Measurements from ENCODE around the gene FLII. TPM values are rescaled to one million over a fixed set of nuclear protein-coding genes. Genes with fewer than 3 reads are reported as not detected.

The FLII gene
- total RNA-seq, 1 experiment from 2014 or later: 309 TPM

DNA sequence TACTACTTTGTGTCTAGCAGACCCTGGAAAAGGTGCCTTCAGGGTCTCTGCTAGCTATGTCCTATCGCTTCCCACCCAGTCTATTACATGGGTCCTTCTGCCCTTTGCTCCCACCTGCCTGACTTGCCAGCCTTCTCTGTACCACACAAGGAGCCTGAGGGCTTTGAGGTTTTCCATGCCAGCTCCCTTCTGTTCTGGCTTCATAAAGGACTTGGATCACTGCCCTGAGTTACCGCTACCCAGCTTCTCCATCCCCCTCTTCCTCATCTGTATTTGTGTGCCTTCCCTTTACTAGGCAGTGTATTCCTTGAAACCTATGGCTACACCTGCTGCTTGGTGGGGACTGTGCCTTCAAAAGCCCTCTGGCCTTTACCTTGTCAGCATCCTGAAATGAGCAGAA, 52.7 kb downstream of the FLII start (continued):
- TF ChIP-seq GABPB1 (CRISPR knock-in tag; IDR thresholded peaks at IDR 0.05): no peak
- no peak for TF ChIP-seq RELA (CRISPR knock-in tag; IDR thresholded peaks at IDR 0.05; ENCODE audit: borderline replicate concordance)

GRCh38 chr17:18203308-18203707, 55.2 kb downstream of the FLII start:
- no peaks in the 10 kb centered on the region for H3K27me3 Mint-ChIP-seq (ENCODE audit: low read depth)
- ChIA-PET POLR2A (no interaction called here), CTCF (interaction anchor here (1.4 to 2.5 kb wide), 3 partner anchors 14 to 63 kb away, joined by 6 to 16 read pairs (median 10); partner anchors contain the start of gene ALKBH5)
- no peak for DNase-seq (ENCODE audit: low spot score)
- ATAC-seq: peak; percentile 24; the same call in 1 of the 2 replicates
- H3K4me1 Mint-ChIP-seq: peaks cover 7% of the 10 kb centered on the region; the same call in 1 of the 2 replicates
- H3K9me3 Mint-ChIP-seq: no peaks in the 10 kb centered on the region
- no peak overlapping the region for H3K4me3 Mint-ChIP-seq
- TF ChIP-seq ZNF423 (CRISPR knock-in tag; IDR thresholded peaks at IDR 0.05) (peak; percentile 45; the same call in 1 of the 2 replicates), OVOL2 (CRISPR knock-in tag; IDR thresholded peaks at IDR 0.05; ENCODE audit: borderline replicate concordance) (no peak), NR3C1 (CRISPR knock-in tag; conservative IDR thresholded peaks at IDR 0.05; ENCODE audit: low read depth) (no peak)
- TF ChIP-seq, protein P1, sequence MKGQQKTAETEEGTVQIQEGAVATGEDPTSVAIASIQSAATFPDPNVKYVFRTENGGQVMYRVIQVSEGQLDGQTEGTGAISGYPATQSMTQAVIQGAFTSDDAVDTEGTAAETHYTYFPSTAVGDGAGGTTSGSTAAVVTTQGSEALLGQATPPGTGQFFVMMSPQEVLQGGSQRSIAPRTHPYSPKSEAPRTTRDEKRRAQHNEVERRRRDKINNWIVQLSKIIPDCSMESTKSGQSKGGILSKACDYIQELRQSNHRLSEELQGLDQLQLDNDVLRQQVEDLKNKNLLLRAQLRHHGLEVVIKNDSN (CRISPR knock-in tag; IDR thresholded peaks at IDR 0.05): peak; percentile 42; the same call in 1 of the 2 replicates
- H3K36me3 Mint-ChIP-seq: peaks cover 32% of the 10 kb centered on the region
- peak overlapping the region; percentile 80; the same call in 1 of the 2 replicates for H3K27ac Mint-ChIP-seq

GRCh38 chr17:18201108-18201507, 57.4 kb downstream of the FLII start:
- ATAC-seq (no peak), DNase-seq (ENCODE audit: low spot score) (no peak)
- Mint-ChIP-seq H3K9me3 (no peaks in the 10 kb centered on the region), H3K4me3 (no peak overlapping the region), H3K36me3 (peaks cover 38% of the 10 kb centered on the region), H3K27ac (peak overlapping the region; percentile 54; the same call in 1 of the 2 replicates), H3K4me1 (peaks cover 7% of the 10 kb centered on the region; the same call in 1 of the 2 replicates), H3K27me3 (ENCODE audit: low read depth) (no peaks in the 10 kb centered on the region)
- POLR2A ChIA-PET: no interaction called here
- CTCF ChIA-PET: interaction anchor here (0.6 to 2.5 kb wide), 5 partner anchors 9 to 60 kb away, joined by 4 to 16 read pairs (median 10); partner anchors contain the start of gene ALKBH5
- TF ChIP-seq PRRX2 (CRISPR knock-in tag; IDR thresholded peaks at IDR 0.05) (no peak), KAT7 (CRISPR knock-in tag; IDR thresholded peaks at IDR 0.05; ENCODE audit: borderline replicate concordance) (no peak), GRHL2 (CRISPR knock-in tag; IDR thresholded peaks at IDR 0.05; ENCODE audit: insufficient replicate concordance, severe bottlenecking) (no peak), MYBL2 (CRISPR knock-in tag; IDR thresholded peaks at IDR 0.05) (no peak), ATF1 (CRISPR knock-in tag; IDR thresholded peaks at IDR 0.05) (no peak), SP1 (CRISPR knock-in tag; conservative IDR thresholded peaks at IDR 0.05) (no peak), TEAD1 (CRISPR knock-in tag; IDR thresholded peaks at IDR 0.05) (no peak), ESRRA (CRISPR knock-in tag; IDR thresholded peaks at IDR 0.05; ENCODE audit: borderline replicate concordance) (no peak), FOXJ3 (CRISPR knock-in tag; IDR thresholded peaks at IDR 0.05; ENCODE audit: borderline replicate concordance) (no peak), TCF7 (CRISPR knock-in tag; IDR thresholded peaks at IDR 0.05; ENCODE audit: low read depth) (no peak), SMAD4 (CRISPR knock-in tag; IDR thresholded peaks at IDR 0.05) (no peak), NFATC4 (CRISPR knock-in tag; IDR thresholded peaks at IDR 0.05) (no peak), FOXP1 (CRISPR knock-in tag; IDR thresholded peaks at IDR 0.05; ENCODE audit: borderline replicate concordance) (no peak), ZNF219 (CRISPR knock-in tag; IDR thresholded peaks at IDR 0.05; ENCODE audit: borderline replicate concordance) (no peak)
- TF ChIP-seq, protein P2, sequence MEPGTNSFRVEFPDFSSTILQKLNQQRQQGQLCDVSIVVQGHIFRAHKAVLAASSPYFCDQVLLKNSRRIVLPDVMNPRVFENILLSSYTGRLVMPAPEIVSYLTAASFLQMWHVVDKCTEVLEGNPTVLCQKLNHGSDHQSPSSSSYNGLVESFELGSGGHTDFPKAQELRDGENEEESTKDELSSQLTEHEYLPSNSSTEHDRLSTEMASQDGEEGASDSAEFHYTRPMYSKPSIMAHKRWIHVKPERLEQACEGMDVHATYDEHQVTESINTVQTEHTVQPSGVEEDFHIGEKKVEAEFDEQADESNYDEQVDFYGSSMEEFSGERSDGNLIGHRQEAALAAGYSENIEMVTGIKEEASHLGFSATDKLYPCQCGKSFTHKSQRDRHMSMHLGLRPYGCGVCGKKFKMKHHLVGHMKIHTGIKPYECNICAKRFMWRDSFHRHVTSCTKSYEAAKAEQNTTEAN (CRISPR knock-in tag; IDR thresholded peaks at IDR 0.05): no peak
- TF ChIP-seq, protein P3, sequence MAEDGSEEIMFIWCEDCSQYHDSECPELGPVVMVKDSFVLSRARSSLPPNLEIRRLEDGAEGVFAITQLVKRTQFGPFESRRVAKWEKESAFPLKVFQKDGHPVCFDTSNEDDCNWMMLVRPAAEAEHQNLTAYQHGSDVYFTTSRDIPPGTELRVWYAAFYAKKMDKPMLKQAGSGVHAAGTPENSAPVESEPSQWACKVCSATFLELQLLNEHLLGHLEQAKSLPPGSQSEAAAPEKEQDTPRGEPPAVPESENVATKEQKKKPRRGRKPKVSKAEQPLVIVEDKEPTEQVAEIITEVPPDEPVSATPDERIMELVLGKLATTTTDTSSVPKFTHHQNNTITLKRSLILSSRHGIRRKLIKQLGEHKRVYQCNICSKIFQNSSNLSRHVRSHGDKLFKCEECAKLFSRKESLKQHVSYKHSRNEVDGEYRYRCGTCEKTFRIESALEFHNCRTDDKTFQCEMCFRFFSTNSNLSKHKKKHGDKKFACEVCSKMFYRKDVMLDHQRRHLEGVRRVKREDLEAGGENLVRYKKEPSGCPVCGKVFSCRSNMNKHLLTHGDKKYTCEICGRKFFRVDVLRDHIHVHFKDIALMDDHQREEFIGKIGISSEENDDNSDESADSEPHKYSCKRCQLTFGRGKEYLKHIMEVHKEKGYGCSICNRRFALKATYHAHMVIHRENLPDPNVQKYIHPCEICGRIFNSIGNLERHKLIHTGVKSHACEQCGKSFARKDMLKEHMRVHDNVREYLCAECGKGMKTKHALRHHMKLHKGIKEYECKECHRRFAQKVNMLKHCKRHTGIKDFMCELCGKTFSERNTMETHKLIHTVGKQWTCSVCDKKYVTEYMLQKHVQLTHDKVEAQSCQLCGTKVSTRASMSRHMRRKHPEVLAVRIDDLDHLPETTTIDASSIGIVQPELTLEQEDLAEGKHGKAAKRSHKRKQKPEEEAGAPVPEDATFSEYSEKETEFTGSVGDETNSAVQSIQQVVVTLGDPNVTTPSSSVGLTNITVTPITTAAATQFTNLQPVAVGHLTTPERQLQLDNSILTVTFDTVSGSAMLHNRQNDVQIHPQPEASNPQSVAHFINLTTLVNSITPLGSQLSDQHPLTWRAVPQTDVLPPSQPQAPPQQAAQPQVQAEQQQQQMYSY (CRISPR knock-in tag; IDR thresholded peaks at IDR 0.05): no peak
- TF ChIP-seq, protein P4, sequence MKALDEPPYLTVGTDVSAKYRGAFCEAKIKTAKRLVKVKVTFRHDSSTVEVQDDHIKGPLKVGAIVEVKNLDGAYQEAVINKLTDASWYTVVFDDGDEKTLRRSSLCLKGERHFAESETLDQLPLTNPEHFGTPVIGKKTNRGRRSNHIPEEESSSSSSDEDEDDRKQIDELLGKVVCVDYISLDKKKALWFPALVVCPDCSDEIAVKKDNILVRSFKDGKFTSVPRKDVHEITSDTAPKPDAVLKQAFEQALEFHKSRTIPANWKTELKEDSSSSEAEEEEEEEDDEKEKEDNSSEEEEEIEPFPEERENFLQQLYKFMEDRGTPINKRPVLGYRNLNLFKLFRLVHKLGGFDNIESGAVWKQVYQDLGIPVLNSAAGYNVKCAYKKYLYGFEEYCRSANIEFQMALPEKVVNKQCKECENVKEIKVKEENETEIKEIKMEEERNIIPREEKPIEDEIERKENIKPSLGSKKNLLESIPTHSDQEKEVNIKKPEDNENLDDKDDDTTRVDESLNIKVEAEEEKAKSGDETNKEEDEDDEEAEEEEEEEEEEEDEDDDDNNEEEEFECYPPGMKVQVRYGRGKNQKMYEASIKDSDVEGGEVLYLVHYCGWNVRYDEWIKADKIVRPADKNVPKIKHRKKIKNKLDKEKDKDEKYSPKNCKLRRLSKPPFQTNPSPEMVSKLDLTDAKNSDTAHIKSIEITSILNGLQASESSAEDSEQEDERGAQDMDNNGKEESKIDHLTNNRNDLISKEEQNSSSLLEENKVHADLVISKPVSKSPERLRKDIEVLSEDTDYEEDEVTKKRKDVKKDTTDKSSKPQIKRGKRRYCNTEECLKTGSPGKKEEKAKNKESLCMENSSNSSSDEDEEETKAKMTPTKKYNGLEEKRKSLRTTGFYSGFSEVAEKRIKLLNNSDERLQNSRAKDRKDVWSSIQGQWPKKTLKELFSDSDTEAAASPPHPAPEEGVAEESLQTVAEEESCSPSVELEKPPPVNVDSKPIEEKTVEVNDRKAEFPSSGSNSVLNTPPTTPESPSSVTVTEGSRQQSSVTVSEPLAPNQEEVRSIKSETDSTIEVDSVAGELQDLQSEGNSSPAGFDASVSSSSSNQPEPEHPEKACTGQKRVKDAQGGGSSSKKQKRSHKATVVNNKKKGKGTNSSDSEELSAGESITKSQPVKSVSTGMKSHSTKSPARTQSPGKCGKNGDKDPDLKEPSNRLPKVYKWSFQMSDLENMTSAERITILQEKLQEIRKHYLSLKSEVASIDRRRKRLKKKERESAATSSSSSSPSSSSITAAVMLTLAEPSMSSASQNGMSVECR (CRISPR knock-in tag; IDR thresholded peaks at IDR 0.05; ENCODE audit: borderline replicate concordance): no peak
- TF ChIP-seq, protein P1 (CRISPR knock-in tag; IDR thresholded peaks at IDR 0.05): no peak

Data from WTC11 (cell line).